B cell (primary cell): ENCODE results near the gene KYNU. TPM values are rescaled to one million over a fixed set of nuclear protein-coding genes. Genes with fewer than 3 reads are reported as not detected.
"Not testable (repeated sequence)": the region's sequence is repeated elsewhere in the genome, so short reads cannot be mapped to it uniquely, and the experiment has no call there.

Experiments
- ATAC-seq: fragments of 200-7000 bp; cut with Tn5 transposase; one replicate; pipeline ENCODE4 v1.10.0; 2021; ENCODE audit warnings: low read depth, mild to moderate bottlenecking, moderate number of reproducible peaks, moderate library complexity
- CTCF ChIA-PET: fragments of 350-600 bp; sonication (Branson Sonifier 250); formaldehyde crosslinking; loops from one replicate; lab custom pipeline; 2021; ENCODE audit warnings: antibody characterized with exemption, inconsistent platforms; lab: Charles Lee
- POLR2A ChIA-PET: fragments of 350-600 bp; sonication (Branson Sonifier 250); formaldehyde crosslinking; loops from one replicate; lab custom pipeline; 2021; ENCODE audit warnings: antibody characterized with exemption; lab: Charles Lee
- DNase-seq: peaks from one replicate; pipeline ENCODE4 v3.0.0; 2013
- H2AFZ ChIP-seq: 2 replicates; pipeline ENCODE4 v1.6.1; 2012; ENCODE audit warnings: mild to moderate bottlenecking, low read depth, low read length; ENCODE audit not compliant: insufficient read depth, poor library complexity, severe bottlenecking
- H3K27ac ChIP-seq, 2 donors: 1 replicate in 1 of 2; 2 replicates in 1 of 2; pipeline ENCODE4 v1.5.1; 2012 to 2013; ENCODE audit warnings: low read length in 2 of 2, mild to moderate bottlenecking in 2 of 2, moderate library complexity in 1 of 2
- H3K27me3 ChIP-seq, 4 experiments: fragments of 200-600 bp in 1 of 4; sonication (generic) in 1 of 4; replicated peaks in 1 of 4; 1 replicate in 2 of 4; 2 replicates in 2 of 4; pipeline versions ENCODE4 v1.6.1 to v1.7.0; 2013 to 2016; ENCODE audit warnings: low read length in 3 of 4, mild to moderate bottlenecking in 2 of 4, mixed read lengths in 1 of 4, moderate library complexity in 1 of 4; ENCODE audit not compliant: insufficient read depth in 4 of 4, control insufficient read depth in 3 of 4; ENCODE audit errors: control extremely low read depth in 1 of 4
- H3K36me3 ChIP-seq, 2 experiments: replicated peaks in 1 of 2; 1 replicate in 1 of 2; 2 replicates in 1 of 2; pipeline versions ENCODE4 v1.6.1 to v1.7.1; 2013; ENCODE audit warnings: low read length in 1 of 2; ENCODE audit not compliant: insufficient read depth in 2 of 2, control insufficient read depth in 1 of 2; ENCODE audit errors: control extremely low read depth in 1 of 2, extremely low read depth in 1 of 2
- H3K4me1 ChIP-seq, 2 donors: fragments of 200-600 bp in 1 of 2; sonication (generic) in 1 of 2; 1 replicate in 1 of 2; 2 replicates in 1 of 2; pipeline versions ENCODE4 v1.5.1 to v1.6.1; 2013 to 2017; ENCODE audit warnings: low read length in 2 of 2; ENCODE audit not compliant: control insufficient read depth in 2 of 2, insufficient read depth in 2 of 2
- H3K4me2 ChIP-seq: replicated peaks from 2 replicates; pipeline ENCODE3; 2012; ENCODE audit warnings: mild to moderate bottlenecking, low read depth, low read length; ENCODE audit not compliant: poor library complexity, severe bottlenecking
- H3K4me3 ChIP-seq, 5 experiments: fragments of 200-600 bp in 1 of 5; sonication (generic) in 1 of 5; 1 replicate in 3 of 5; 2 replicates in 2 of 5; pipeline versions ENCODE4 v1.5.1 to v1.7.0; 2011 to 2016; ENCODE audit warnings: low read length in 4 of 5, mild to moderate bottlenecking in 4 of 5, low read depth in 2 of 5, control low read depth in 1 of 5, moderate library complexity in 1 of 5; ENCODE audit not compliant: insufficient read depth in 1 of 5; ENCODE audit errors: control extremely low read depth in 1 of 5, extremely low read depth in 1 of 5
- H3K79me2 ChIP-seq: fragments of 200-600 bp; sonication (generic); one replicate; pipeline ENCODE4 v1.6.0; 2016; ENCODE audit warnings: low read length; ENCODE audit not compliant: control insufficient read depth, insufficient read depth
- H3K9ac ChIP-seq: fragments of 200-600 bp; sonication (generic); 2 replicates; pipeline ENCODE4 v1.6.1; 2017; ENCODE audit warnings: mild to moderate bottlenecking, low read length, moderate library complexity
- H3K9me3 ChIP-seq, 3 donors: one replicate each; pipeline versions ENCODE4 v1.6.1 to v1.7.1; 2013; ENCODE audit warnings: low read length in 2 of 3; ENCODE audit not compliant: control insufficient read depth in 2 of 3, insufficient read depth in 1 of 3; ENCODE audit errors: control extremely low read depth in 1 of 3
- H4K20me1 ChIP-seq: 2 replicates; pipeline ENCODE4 v1.6.0; 2012; ENCODE audit warnings: mild to moderate bottlenecking, low read length; ENCODE audit not compliant: insufficient read depth, control insufficient read depth, poor library complexity, severe bottlenecking
- H3K27ac Mint-ChIP-seq: one replicate; pipeline ENCODE4 v1.8.0; 2021; ENCODE audit warnings: mixed read lengths
- H3K27me3 Mint-ChIP-seq: one replicate; pipeline ENCODE4 v1.8.0; 2021; ENCODE audit warnings: mixed read lengths
- H3K4me1 Mint-ChIP-seq: one replicate; pipeline ENCODE4 v1.8.0; 2021; ENCODE audit warnings: mixed read lengths
- H3K4me3 Mint-ChIP-seq: one replicate; pipeline ENCODE4 v1.8.0; 2021; ENCODE audit warnings: mixed read lengths
- H3K9me3 Mint-ChIP-seq: one replicate; pipeline ENCODE4 v1.8.0; 2022; ENCODE audit warnings: mixed read lengths; ENCODE audit not compliant: insufficient read depth
- EZH2 ChIP-seq: IDR thresholded peaks from 2 replicates; pipeline ENCODE4 v1.6.1; 2012; ENCODE audit warnings: borderline replicate concordance, low read depth, mild to moderate bottlenecking, moderate library complexity, low read length; ENCODE audit not compliant: insufficient read depth, poor library complexity, severe bottlenecking
- WGBS: methylation state at CpG from one replicate; pipeline ENCODE4 v1.1.5; 2013; ENCODE audit warnings: missing lambda C conversion rate; ENCODE audit not compliant: insufficient coverage; 5-methylcytosine and 5-hydroxymethylcytosine counted together
- intact Hi-C: fragments of 100-400 bp; cut with micrococcal nuclease; formaldehyde crosslinking; loops from one replicate; pipeline ENCODE4 v1.10.0; 2022
- polyA plus RNA-seq: library from polyadenylated mRNA; depleted of rRNA; stranded (reverse); fragments of >200 nt; gene quantifications from 2 replicates; pipeline ENCODE4 v1.2.3, GENCODE V29; 2012
- total RNA-seq, 2 donors: library from RNA; stranded (reverse); fragments of 120-200 nt in 1 of 2; gene quantifications; 1 replicate in 1 of 2; 2 replicates in 1 of 2; pipeline versions ENCODE4 v1.2.3 to v1.2.4, GENCODE V29; 2013 to 2022
- TF ChIP-seq, protein P1 (sequence below): fragments of 200-600 bp; IDR thresholded peaks from one replicate; pipeline ENCODE4 v1.8.0; 2022; ENCODE audit warnings: antibody characterized with exemption, mild to moderate bottlenecking

KYNU gene
- total and polyA plus RNA-seq, 2 donors (not counting 1 experiment from before 2014, with no cell fraction given), result 14.5 to 46.2 TPM

DNA sequence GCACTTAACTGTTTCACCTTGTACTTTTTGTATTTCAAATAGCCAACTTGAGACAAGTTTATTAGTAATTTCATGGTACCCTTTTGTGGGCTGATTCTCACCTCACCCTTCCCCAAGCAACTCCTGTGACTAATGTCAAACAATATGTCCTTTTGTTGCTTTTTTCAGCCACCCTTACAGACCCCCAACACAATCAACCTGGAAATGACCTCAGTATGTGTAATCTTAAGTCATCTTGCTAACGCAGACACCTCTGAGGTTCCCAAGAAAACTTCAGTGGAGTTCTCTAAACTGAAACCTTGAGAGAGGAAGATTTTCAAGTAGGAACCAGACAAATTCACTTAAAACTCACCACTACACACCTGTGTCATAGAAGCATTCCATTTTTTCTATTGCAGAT, 69.5 kb downstream of the KYNU start:
- Histone ChIP-seq H3K27me3 (no peaks in the 10 kb centered on the region), H3K36me3 (peaks cover 0 to 43% of the 10 kb centered on the region in 2 experiments), H3K4me2 (no peak overlapping the region), H3K79me2 (no peaks in the 10 kb centered on the region), H4K20me1 (peaks cover under 1% of the 10 kb centered on the region), H3K4me3 (no peak overlapping the region), H2AFZ (no peak overlapping the region), H3K4me1 (no peaks in the 10 kb centered on the region), H3K27ac (no peak overlapping the region), H3K9ac (no peak overlapping the region), H3K9me3 (peaks cover 0 to 8% (median 0%) of the 10 kb centered on the region in 3 donors)
- POLR2A ChIA-PET, result no interaction called here
- no peak for DNase-seq
- ATAC-seq, result no peak
- Mint-ChIP-seq H3K4me1 (peaks cover 10% of the 10 kb centered on the region), H3K27me3 (no peaks in the 10 kb centered on the region), H3K9me3 (peaks cover 12% of the 10 kb centered on the region), H3K4me3 (no peak overlapping the region), H3K27ac (no peak overlapping the region)
- WGBS, result no CpG with 5 or more reads among the region's 1 CpG
- intact Hi-C loops, result no loop called here
- TF ChIP-seq, protein P1, sequence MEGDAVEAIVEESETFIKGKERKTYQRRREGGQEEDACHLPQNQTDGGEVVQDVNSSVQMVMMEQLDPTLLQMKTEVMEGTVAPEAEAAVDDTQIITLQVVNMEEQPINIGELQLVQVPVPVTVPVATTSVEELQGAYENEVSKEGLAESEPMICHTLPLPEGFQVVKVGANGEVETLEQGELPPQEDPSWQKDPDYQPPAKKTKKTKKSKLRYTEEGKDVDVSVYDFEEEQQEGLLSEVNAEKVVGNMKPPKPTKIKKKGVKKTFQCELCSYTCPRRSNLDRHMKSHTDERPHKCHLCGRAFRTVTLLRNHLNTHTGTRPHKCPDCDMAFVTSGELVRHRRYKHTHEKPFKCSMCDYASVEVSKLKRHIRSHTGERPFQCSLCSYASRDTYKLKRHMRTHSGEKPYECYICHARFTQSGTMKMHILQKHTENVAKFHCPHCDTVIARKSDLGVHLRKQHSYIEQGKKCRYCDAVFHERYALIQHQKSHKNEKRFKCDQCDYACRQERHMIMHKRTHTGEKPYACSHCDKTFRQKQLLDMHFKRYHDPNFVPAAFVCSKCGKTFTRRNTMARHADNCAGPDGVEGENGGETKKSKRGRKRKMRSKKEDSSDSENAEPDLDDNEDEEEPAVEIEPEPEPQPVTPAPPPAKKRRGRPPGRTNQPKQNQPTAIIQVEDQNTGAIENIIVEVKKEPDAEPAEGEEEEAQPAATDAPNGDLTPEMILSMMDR, result no peak
- no peak for TF ChIP-seq EZH2
- CTCF ChIA-PET, result interaction anchor here (0.7 kb wide), 1 partner anchor 14 kb away, joined by 3 read pairs; no protein-coding TSS in a partner anchor

DNA sequence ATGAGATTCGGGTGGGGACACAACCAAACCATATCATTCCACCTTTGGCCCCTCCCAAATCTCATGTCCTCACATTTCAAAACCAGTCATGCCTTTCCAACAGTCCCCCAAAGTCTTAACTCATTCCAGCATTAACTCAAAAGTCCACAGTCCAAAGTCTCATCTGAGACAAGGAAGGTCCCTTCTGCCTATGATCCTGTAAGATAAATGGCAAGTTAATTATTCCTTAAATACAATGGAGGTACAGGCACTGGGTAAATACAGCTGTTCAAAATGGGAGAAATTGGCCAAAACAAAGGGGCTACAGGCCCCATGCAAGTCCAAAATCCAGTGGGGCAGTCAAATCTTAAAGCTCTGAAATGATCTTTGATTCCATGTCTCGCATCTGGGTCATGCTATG, 71.3 kb downstream of the KYNU start:
- Mint-ChIP-seq H3K27ac (peak overlapping the region; percentile 11), H3K9me3 (peaks cover 12% of the 10 kb centered on the region), H3K4me1 (peaks cover 16% of the 10 kb centered on the region)
- H3K27me3 ChIP-seq, H3K79me2 ChIP-seq, H2AFZ ChIP-seq, CTCF ChIA-PET, H3K4me1 ChIP-seq, H3K4me3 ChIP-seq, DNase-seq, ATAC-seq, H3K27ac ChIP-seq, POLR2A ChIA-PET, H3K27me3 Mint-ChIP-seq, H3K9ac ChIP-seq, H3K4me3 Mint-ChIP-seq, H3K9me3 ChIP-seq, intact Hi-C loops, H4K20me1 ChIP-seq, H3K4me2 ChIP-seq: not testable (repeated sequence)
- peaks cover 0 to 45% of the 10 kb centered on the region in 2 experiments for H3K36me3 ChIP-seq
- 100% methylated on average over 2 of the region's 2 CpGs for WGBS

DNA sequence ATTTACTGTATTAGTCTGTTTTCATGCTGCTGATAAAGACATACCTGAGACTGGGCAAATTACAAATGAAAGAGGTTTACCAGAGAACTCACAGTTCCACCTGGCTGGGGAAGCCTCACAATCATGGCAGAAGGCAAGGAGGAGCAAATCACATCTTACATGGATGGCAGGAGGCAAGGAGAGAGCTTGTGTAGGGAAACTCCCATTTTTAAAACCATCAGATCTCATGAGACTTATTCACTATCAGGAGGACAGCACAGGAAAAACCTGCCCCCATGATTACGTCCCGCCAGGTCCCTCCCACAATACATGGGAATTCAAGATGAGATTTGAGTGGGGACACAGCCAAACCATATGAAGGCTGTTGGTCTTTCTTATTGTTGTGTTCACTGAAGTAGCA, 72.9 kb downstream of the KYNU start:
- 100% methylated on average over 2 of the region's 2 CpGs for WGBS
- H3K9me3 ChIP-seq, H3K9ac ChIP-seq, H4K20me1 ChIP-seq, H3K27ac ChIP-seq, CTCF ChIA-PET, DNase-seq, H3K27me3 ChIP-seq, H3K27me3 Mint-ChIP-seq, POLR2A ChIA-PET, H3K4me2 ChIP-seq, ATAC-seq, H3K4me1 ChIP-seq, H3K79me2 ChIP-seq, H3K27ac Mint-ChIP-seq, H3K4me3 Mint-ChIP-seq, H3K4me3 ChIP-seq, H2AFZ ChIP-seq: not testable (repeated sequence)
- peaks cover 12% of the 10 kb centered on the region for H3K9me3 Mint-ChIP-seq
- peaks cover 16% of the 10 kb centered on the region for H3K4me1 Mint-ChIP-seq
- peaks cover 0 to 54% of the 10 kb centered on the region in 2 experiments for H3K36me3 ChIP-seq
- intact Hi-C loops, result loop anchor here (10.0 kb wide), 1 partner anchor 1536 kb away; no protein-coding TSS in a partner anchor
